Measurements from ENCODE around the gene ROCK2. TPM values are rescaled to one million over a fixed set of nuclear protein-coding genes. Genes with fewer than 3 reads are reported as not detected.
"Not testable (repeated sequence)": the region's sequence is repeated elsewhere in the genome, so short reads cannot be mapped to it uniquely, and the experiment has no call there.

ROCK2 gene
- total RNA-seq, 1 experiment from 2014 or later, result 79.3 TPM

- Histone ChIP-seq H3K27me3 (replicated peaks) (no peaks in the 10 kb centered on the region), H3K4me1 (replicated peaks) (no peaks in the 10 kb centered on the region), H3K27ac (no peak overlapping the region), H3K9me3 (replicated peaks) (no peaks in the 10 kb centered on the region), H3K36me3 (peaks cover 44% of the 10 kb centered on the region), H3K4me3 (no peak overlapping the region)
- no peak for DNase-seq (ENCODE audit: low read depth in 1 of 2, low spot score in 2 of 2)
These were observed 65.0 kb downstream of the ROCK2 start for GRCh38 chr2:11279398-11279797.

GRCh38 chr2:11278219-11278618 lies 66.2 kb downstream of the ROCK2 start:
- H3K4me3 ChIP-seq, result no peak overlapping the region
- no peaks in the 10 kb centered on the region for H3K27me3 ChIP-seq (replicated peaks)
- no peak for DNase-seq (ENCODE audit: low read depth in 1 of 2, low spot score in 2 of 2)
- H3K36me3 ChIP-seq, result peaks cover 35% of the 10 kb centered on the region
- no peaks in the 10 kb centered on the region for H3K9me3 ChIP-seq (replicated peaks)
- peaks cover 2% of the 10 kb centered on the region; the same call in 1 of the 2 replicates for H3K4me1 ChIP-seq (replicated peaks)
- no peak overlapping the region for H3K27ac ChIP-seq

GRCh38 chr2:11275910-11276309 lies 68.5 kb downstream of the ROCK2 start:
- no peak overlapping the region for H3K4me3 ChIP-seq
- no peak overlapping the region for H3K27ac ChIP-seq
- no peaks in the 10 kb centered on the region for H3K27me3 ChIP-seq (replicated peaks)
- peaks cover 5% of the 10 kb centered on the region; the same call in 1 of the 2 replicates for H3K4me1 ChIP-seq (replicated peaks)
- H3K9me3 ChIP-seq (replicated peaks), result no peaks in the 10 kb centered on the region
- no peak for DNase-seq (ENCODE audit: low read depth in 1 of 2, low spot score in 2 of 2)
- peaks cover 35% of the 10 kb centered on the region for H3K36me3 ChIP-seq

DNA sequence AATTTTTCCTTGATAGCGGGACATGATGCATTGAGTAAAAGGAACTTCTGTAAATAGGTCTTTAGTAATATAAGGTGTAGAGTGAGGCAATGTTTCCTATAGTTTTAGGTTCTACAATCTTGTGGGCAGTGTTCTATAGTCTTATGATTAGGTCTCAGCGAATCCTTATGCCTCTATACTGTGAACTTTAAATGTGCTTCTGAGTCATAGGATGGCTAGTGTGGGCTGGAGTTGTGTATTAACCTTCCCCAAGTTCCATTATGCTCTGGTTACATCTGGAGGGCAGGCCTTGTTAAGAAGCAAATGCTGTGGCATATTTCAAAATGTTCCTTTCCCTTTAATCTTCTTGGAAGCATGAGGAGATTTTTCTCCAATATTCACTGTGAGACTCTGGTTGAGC lies 73.5 kb downstream of the ROCK2 start:
- Histone ChIP-seq H3K9me3 (replicated peaks) (no peaks in the 10 kb centered on the region), H3K27ac (no peak overlapping the region), H3K27me3 (replicated peaks) (no peaks in the 10 kb centered on the region), H3K4me3 (no peak overlapping the region), H3K4me1 (replicated peaks) (peaks cover 5% of the 10 kb centered on the region; the same call in 1 of the 2 replicates), H3K36me3 (peaks cover 26% of the 10 kb centered on the region)
- DNase-seq (ENCODE audit: low read depth in 1 of 2, low spot score in 2 of 2), result no peak

- no peaks in the 10 kb centered on the region for H3K9me3 ChIP-seq (replicated peaks)
- no peaks in the 10 kb centered on the region for H3K27me3 ChIP-seq (replicated peaks)
- H3K4me1 ChIP-seq (replicated peaks), result peaks cover under 1% of the 10 kb centered on the region; the same call in 1 of the 2 replicates
- peaks cover 32% of the 10 kb centered on the region for H3K36me3 ChIP-seq
- H3K27ac ChIP-seq, result no peak overlapping the region
- no peak overlapping the region for H3K4me3 ChIP-seq
- DNase-seq (ENCODE audit: low read depth in 1 of 2, low spot score in 2 of 2), result no peak
These were observed 76.5 kb downstream of the ROCK2 start for GRCh38 chr2:11267931-11268330.

- no peak for DNase-seq (ENCODE audit: low read depth in 1 of 2, low spot score in 2 of 2)
- H3K9me3 ChIP-seq (replicated peaks), result no peaks in the 10 kb centered on the region
These were observed 79.6 kb downstream of the ROCK2 start for GRCh38 chr2:11264818-11265217.

DNA sequence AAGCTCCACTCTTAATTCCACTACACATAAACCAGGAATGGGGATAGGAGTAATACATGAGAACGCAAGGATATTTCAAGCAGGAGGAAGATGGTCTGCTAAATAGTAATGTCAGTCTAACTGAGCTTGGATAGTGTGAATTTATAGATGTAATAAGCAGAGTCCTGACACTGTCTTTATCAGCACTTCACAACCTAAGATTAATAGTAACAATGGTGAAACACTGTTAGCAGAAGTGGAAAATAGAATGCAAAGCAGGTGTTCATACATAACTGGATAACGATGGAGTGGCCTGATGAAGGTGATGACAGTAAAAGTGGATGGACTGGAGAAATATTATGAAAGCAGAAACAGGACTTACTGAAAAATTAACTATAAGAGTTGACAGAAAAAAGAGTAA lies 80.4 kb downstream of the ROCK2 start:
- H3K4me3 ChIP-seq, result no peak overlapping the region

More at GRCh38 chr2:11264818-11265217, 79.6 kb downstream of the ROCK2 start:
- Histone ChIP-seq H3K4me3 (no peak overlapping the region), H3K27ac (no peak overlapping the region), H3K4me1 (replicated peaks) (no peaks in the 10 kb centered on the region), H3K27me3 (replicated peaks) (no peaks in the 10 kb centered on the region), H3K36me3 (peaks cover 28% of the 10 kb centered on the region)

GRCh38 chr2:11263177-11263576 lies 81.3 kb downstream of the ROCK2 start:
- no peak for DNase-seq (ENCODE audit: low read depth in 1 of 2, low spot score in 2 of 2)
- H3K4me1 ChIP-seq (replicated peaks), result no peaks in the 10 kb centered on the region
- no peak overlapping the region for H3K27ac ChIP-seq
- no peak overlapping the region for H3K4me3 ChIP-seq
- H3K9me3 ChIP-seq (replicated peaks), result no peaks in the 10 kb centered on the region
- H3K27me3 ChIP-seq (replicated peaks), result no peaks in the 10 kb centered on the region
- H3K36me3 ChIP-seq, result peaks cover 19% of the 10 kb centered on the region

More for the DNA sequence above, 80.4 kb downstream of the ROCK2 start:
- Histone ChIP-seq H3K27ac (no peak overlapping the region), H3K4me1 (replicated peaks) (no peaks in the 10 kb centered on the region), H3K9me3 (replicated peaks) (no peaks in the 10 kb centered on the region), H3K27me3 (replicated peaks) (no peaks in the 10 kb centered on the region), H3K36me3 (peaks cover 27% of the 10 kb centered on the region)
- DNase-seq (ENCODE audit: low read depth in 1 of 2, low spot score in 2 of 2), result no peak

- not testable (repeated sequence) for DNase-seq (ENCODE audit: low read depth in 1 of 2, low spot score in 2 of 2); H3K9me3 ChIP-seq (replicated peaks); H3K27ac ChIP-seq; H3K27me3 ChIP-seq (replicated peaks); H3K4me1 ChIP-seq (replicated peaks); H3K4me3 ChIP-seq
- H3K36me3 ChIP-seq, result peaks cover 20% of the 10 kb centered on the region
These were observed 82.0 kb downstream of the ROCK2 start for GRCh38 chr2:11262438-11262837.

DNA sequence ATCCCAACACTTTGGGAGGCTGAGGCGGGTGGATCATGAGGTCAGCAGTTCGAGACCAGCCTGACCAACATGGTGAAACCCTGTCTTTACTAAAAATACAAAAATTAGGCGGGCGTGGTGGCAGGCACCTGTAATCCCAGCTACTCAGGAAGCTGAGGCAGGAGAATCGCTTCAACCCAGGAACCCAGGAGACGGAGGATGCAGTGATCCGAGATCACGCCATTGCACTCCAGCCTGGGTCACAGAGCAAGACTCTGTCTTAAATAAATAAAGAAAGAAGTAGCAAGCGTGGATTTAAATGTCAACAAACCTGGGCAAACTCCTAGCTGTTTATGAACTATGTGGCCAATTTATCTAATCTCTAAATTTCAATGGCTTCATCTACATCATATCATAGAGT lies 82.9 kb downstream of the ROCK2 start:
- H3K36me3 ChIP-seq, result peaks cover 26% of the 10 kb centered on the region

DNA sequence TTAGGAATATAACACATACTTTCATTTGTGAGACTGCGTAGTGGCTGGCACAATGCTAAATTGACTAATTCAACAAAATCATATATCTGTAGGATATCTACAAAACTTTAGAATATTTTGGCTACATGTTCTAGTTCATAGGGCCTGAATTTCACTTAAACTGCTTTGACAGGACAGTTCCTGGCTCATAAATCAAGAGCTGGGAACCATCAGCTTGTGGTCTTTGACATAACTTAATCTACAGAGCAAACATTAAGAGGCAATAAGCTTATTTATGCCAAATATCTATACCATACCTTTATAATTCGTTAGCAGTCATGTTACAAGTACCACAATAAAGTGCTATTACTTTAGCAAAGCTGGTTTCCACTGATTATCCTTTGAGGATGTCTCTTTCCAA lies 83.5 kb downstream of the ROCK2 start:
- Histone ChIP-seq H3K9me3 (replicated peaks) (no peaks in the 10 kb centered on the region), H3K27ac (no peak overlapping the region), H3K4me3 (no peak overlapping the region), H3K4me1 (replicated peaks) (no peaks in the 10 kb centered on the region), H3K27me3 (replicated peaks) (no peaks in the 10 kb centered on the region), H3K36me3 (peaks cover 26% of the 10 kb centered on the region)
- DNase-seq (ENCODE audit: low read depth in 1 of 2, low spot score in 2 of 2), result no peak

More for the DNA sequence above, 82.9 kb downstream of the ROCK2 start:
- H3K9me3 ChIP-seq (replicated peaks); H3K4me3 ChIP-seq; DNase-seq (ENCODE audit: low read depth in 1 of 2, low spot score in 2 of 2); H3K27me3 ChIP-seq (replicated peaks); H3K4me1 ChIP-seq (replicated peaks); H3K27ac ChIP-seq: not testable (repeated sequence)

GRCh38 chr2:11257964-11258363 lies 86.5 kb downstream of the ROCK2 start:
- Histone ChIP-seq H3K27me3 (replicated peaks) (no peaks in the 10 kb centered on the region), H3K4me3 (no peak overlapping the region), H3K27ac (no peak overlapping the region), H3K36me3 (peaks cover 22% of the 10 kb centered on the region), H3K9me3 (replicated peaks) (no peaks in the 10 kb centered on the region), H3K4me1 (replicated peaks) (0 out of 2 replicates have a peak, but pooled peaks cover 6% of the 10 kb centered on the region)
- DNase-seq (ENCODE audit: low read depth in 1 of 2, low spot score in 2 of 2), result no peak

DNA sequence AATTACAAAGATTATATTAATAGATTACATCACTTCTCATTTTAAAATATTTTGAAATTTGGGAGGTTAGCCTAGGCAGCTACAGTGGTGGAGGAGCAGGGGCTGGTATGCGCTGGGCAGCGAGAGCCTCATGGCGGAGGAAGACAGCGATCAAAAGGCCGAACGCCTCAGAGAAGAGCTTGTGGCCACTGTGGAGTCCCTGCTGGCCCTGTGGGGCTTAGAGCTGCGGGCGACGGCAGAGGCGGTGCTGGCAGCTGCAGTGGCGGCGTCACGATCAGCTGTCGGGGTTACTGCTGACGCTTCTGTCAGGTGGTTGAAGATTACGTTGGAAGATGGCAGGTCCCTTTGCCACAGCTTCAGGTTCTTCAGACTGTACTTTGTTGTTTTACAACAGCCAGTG lies 87.4 kb downstream of the ROCK2 start:
- DNase-seq (ENCODE audit: low read depth in 1 of 2, low spot score in 2 of 2), result no peak
- Histone ChIP-seq H3K36me3 (peaks cover 16% of the 10 kb centered on the region), H3K27ac (no peak overlapping the region), H3K9me3 (replicated peaks) (no peaks in the 10 kb centered on the region), H3K4me3 (no peak overlapping the region), H3K4me1 (replicated peaks) (0 out of 2 replicates have a peak, but pooled peaks cover 6% of the 10 kb centered on the region), H3K27me3 (replicated peaks) (no peaks in the 10 kb centered on the region)

DNA sequence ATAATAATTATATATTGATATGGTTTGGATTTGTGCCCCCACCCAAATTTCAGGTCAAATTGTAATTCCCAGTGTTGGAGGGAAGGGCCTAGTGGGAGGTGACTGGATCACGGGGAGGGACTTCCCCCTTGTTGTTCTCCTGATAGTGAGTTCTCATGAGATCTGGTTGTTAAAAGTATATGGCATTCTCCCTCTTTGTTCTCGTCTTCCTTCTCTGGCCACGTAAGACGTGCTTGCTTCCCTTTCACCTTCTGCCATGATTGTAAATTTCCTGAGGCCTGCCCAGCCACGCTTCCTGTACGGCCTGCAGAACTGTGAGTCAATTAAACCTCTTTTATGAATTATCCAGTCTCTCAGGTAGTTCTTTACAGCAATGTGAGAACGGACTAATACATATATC lies 88.3 kb downstream of the ROCK2 start:
- Histone ChIP-seq H3K4me1 (replicated peaks) (peaks cover 8% of the 10 kb centered on the region; the same call in 1 of the 2 replicates), H3K27me3 (replicated peaks) (no peaks in the 10 kb centered on the region), H3K4me3 (no peak overlapping the region), H3K36me3 (peaks cover 12% of the 10 kb centered on the region), H3K27ac (no peak overlapping the region), H3K9me3 (replicated peaks) (no peaks in the 10 kb centered on the region)
- DNase-seq (ENCODE audit: low read depth in 1 of 2, low spot score in 2 of 2), result no peak

DNA sequence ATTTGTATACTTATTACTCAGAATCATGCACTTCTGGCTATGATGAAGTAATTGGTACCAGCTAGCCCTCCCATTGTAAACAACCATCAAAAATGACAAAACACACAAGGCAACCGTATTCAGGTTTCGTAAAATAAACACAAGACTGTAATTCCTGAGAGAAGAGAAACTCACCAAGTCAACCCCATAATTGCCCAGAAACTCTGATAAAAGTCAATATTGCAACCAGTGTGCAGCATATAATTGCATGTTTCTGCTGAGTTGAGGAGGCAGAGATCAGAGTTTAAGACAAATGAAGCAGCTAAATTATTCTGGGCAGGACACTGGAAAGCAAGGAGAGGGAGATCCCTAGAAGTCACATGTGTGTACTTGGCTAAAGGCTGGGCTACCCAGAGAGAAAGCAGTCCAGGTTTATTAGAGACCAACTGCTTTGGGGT lies 90.3 kb downstream of the ROCK2 start:
- Histone ChIP-seq H3K27ac (no peak overlapping the region), H3K27me3 (replicated peaks) (no peaks in the 10 kb centered on the region)
- no peak for DNase-seq (ENCODE audit: low read depth in 1 of 2, low spot score in 2 of 2)

More for the DNA sequence above, 90.3 kb downstream of the ROCK2 start:
- Histone ChIP-seq H3K4me3 (no peak overlapping the region), H3K9me3 (replicated peaks) (no peaks in the 10 kb centered on the region), H3K4me1 (replicated peaks) (peaks cover 15% of the 10 kb centered on the region), H3K36me3 (peaks cover 19% of the 10 kb centered on the region)
